Upper lobe of left lung (tissue), 4 donors: ENCODE results near the gene SLC22A6.

ENCODE experiments used
- CTCF ChIP-seq, 6 experiments: fragments of 450-650 bp in 4 of 6; fragments of 200-600 bp in 2 of 6; sonication (generic) in 2 of 6; IDR thresholded peaks; one replicate each; pipeline ENCODE4 v1.5.1; 2016 to 2019; ENCODE audit warnings: antibody characterized with exemption in 6 of 6
- EP300 ChIP-seq, 4 donors: sonication (generic); formaldehyde crosslinking; IDR thresholded peaks; one replicate each; pipeline ENCODE4 v1.5.1; 2017; ENCODE audit warnings: antibody characterized with exemption in 4 of 4, control low read depth in 2 of 4
- POLR2A ChIP-seq, 4 donors: fragments of 450-650 bp; IDR thresholded peaks; one replicate each; pipeline ENCODE4 v1.5.1; 2016 to 2017; ENCODE audit warnings: antibody characterized with exemption in 4 of 4, mild to moderate bottlenecking in 2 of 4
- POLR2AphosphoS5 ChIP-seq, 2 donors: sonication (generic); formaldehyde crosslinking; IDR thresholded peaks; one replicate each; pipeline ENCODE4 v1.5.1; 2017; ENCODE audit warnings: antibody characterized with exemption in 2 of 2

- TF ChIP-seq CTCF (IDR thresholded peaks at IDR 0.05) (no peak), POLR2AphosphoS5 (IDR thresholded peaks at IDR 0.05) (no peak), POLR2A (IDR thresholded peaks at IDR 0.05) (no peak), EP300 (IDR thresholded peaks at IDR 0.05) (no peak)
Observed at GRCh38 chr11:62999649-63000048, 14.9 kb upstream of the SLC22A6 start.
